Measurements from ENCODE around the gene DPP4.
A peak's percentile ranks its signal among the peaks of the same experiment; 100 is the strongest.

DPP4 gene

GRCh38 chr2:162014751-162015150 is 59.3 kb downstream of the DPP4 start:
- DNase-seq, result no peak

GRCh38 chr2:162013514-162014475 is 60.2 kb downstream of the DPP4 start:
- no peak for DNase-seq

GRCh38 chr2:162012565-162013058 is 61.4 kb downstream of the DPP4 start:
- no peak for DNase-seq

- DNase-seq, result no peak
Observed at GRCh38 chr2:162011706-162012564, 62.1 kb downstream of the DPP4 start.

GRCh38 chr2:162009543-162009942 is 64.5 kb downstream of the DPP4 start:
- DNase-seq, result no peak

- no peak for DNase-seq
Observed at GRCh38 chr2:162007447-162008040, 66.5 kb downstream of the DPP4 start.

- no peak for DNase-seq
Observed at GRCh38 chr2:162006337-162006736, 67.7 kb downstream of the DPP4 start.

- no peak for DNase-seq
Observed at GRCh38 chr2:162004031-162004430, 70.0 kb downstream of the DPP4 start.

GRCh38 chr2:162002623-162003235 is 71.3 kb downstream of the DPP4 start:
- no peak for DNase-seq

- DNase-seq, result no peak
Observed at GRCh38 chr2:162000431-162000830, 73.6 kb downstream of the DPP4 start.

GRCh38 chr2:161999321-161999720 is 74.7 kb downstream of the DPP4 start:
- DNase-seq, result no peak

- DNase-seq, result no peak
Observed at GRCh38 chr2:161998857-161999256, 75.2 kb downstream of the DPP4 start.

GRCh38 chr2:161997916-161998471 is 76.0 kb downstream of the DPP4 start:
- no peak for DNase-seq

- DNase-seq, result no peak
Observed at GRCh38 chr2:161995553-161996016, 78.4 kb downstream of the DPP4 start.

GRCh38 chr2:161994761-161995520 is 79.1 kb downstream of the DPP4 start:
- DNase-seq, result no peak

- DNase-seq, result no peak
Observed at GRCh38 chr2:161992531-161992930, 81.5 kb downstream of the DPP4 start.

- DNase-seq, result no peak
Observed at GRCh38 chr2:161991991-161992390, 82.0 kb downstream of the DPP4 start.

- peak; percentile 88 for DNase-seq
Observed at GRCh38 chr2:161990741-161991140, 83.3 kb downstream of the DPP4 start.

- no peak for DNase-seq
Observed at GRCh38 chr2:161990036-161990435, 84.0 kb downstream of the DPP4 start.

GRCh38 chr2:161988589-161988988 is 85.4 kb downstream of the DPP4 start:
- DNase-seq, result no peak

- DNase-seq, result no peak
Observed at GRCh38 chr2:161987311-161987710, 86.7 kb downstream of the DPP4 start.

Data from EL (cell line).